Neural progenitor cell (in vitro differentiated cells): ENCODE data around the gene RAD51B.

Experiments
- CTCF ChIP-seq: fragments of 200-600 bp; sonication (generic); IDR thresholded peaks from 2 replicates; pipeline ENCODE4 v1.5.1; 2017; ENCODE audit warnings: antibody characterized with exemption, mild to moderate bottlenecking
- EZH2 ChIP-seq: fragments of 200-600 bp; sonication (generic); IDR thresholded peaks from 2 replicates; pipeline ENCODE4 v1.6.1; 2017; ENCODE audit warnings: antibody characterized with exemption, mild to moderate bottlenecking, moderate library complexity

GRCh38 chr14:68423686-68424085 is 604.1 kb downstream of the RAD51B start:
- TF ChIP-seq CTCF = no peak
- no peak for TF ChIP-seq EZH2
